Activated CD4-positive, alpha-beta T cell treated with anti-CD3 and anti-CD28 coated beads, Interleukin-2, amount 50 U/mL, for 48 hours (primary cell): Measurements from ENCODE around the gene SLC7A9.
"Not testable (repeated sequence)": the region's sequence is repeated elsewhere in the genome, so short reads cannot be mapped to it uniquely, and the experiment has no call there.

Experiments
- DNase-seq, 2 experiments: peaks; one replicate each; pipeline ENCODE4 v3.0.0-alpha.2; 2020

SLC7A9 gene

DNA sequence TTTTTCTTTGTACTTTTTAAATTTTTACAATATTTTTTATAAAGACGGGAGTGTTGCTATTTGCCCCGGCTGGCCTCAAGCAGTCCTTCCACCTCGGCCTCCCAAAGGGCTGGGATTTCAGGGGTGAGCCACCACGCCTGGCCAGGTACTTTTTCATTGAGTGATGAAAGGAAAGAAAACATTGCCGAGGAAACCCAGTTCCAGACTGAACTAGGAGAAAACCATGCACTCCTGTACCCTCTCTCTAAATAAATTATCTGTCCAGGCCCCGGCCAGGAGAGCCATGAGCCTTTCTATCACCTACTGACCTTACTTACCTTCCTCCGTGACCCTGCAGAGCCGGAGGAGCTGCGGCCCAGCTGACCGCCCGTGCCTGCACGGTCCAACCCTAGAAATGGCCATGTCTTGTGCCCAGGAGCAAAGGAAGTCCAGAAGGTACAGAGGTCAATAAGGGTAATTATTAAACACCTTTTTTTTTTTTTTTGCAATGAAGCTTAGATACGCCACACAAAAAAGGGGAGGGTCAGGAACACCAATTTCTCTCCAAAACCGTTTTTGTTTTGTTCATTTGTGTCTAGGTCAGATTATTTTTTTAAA is at the start of gene SLC7A9:
SLC7A9 (minus strand) TSS at position 399 of the 597 bp plus-strand sequence. CDS start 1,233 bp downstream, outside the sequence.
- no peak for DNase-seq

DNA sequence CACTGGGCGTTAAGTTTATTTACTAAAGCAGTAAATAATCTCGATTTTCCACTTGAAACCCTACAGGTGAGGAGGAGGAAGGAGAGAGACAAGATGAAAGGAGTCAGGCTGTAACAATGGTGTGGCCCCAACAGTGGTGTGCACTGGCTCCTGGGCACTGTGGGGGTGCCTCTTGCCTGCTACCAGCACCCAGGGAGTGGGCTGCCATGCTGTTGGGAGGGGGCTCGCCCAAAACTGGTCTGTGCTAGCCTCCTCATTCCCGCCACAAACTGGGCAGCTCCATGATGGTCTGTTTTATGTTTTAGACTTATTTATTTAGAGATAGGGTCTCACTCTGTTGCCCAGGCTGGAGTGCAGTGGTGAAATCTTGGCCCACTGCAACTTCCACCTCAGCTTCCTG is 49.8 kb upstream of the SLC7A9 start:
- DNase-seq: no peak

DNA sequence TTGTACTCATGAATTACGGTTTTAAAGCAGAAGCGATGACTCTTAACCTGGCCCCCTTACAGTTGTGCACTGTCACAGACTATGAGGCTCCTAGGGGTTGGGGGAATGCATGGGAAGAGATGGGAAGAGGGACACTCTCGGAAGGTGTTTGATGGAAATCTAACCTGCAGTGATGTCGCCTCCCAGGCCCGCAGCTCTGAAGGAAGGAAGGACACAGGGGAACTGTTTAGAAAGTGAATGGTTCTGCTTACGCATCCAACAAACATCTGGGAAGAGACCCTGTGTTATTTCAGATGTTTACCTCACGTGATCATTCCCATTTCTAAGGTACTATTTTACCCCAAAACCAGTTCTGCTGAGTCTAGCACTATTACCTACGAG is 48.0 kb upstream of the SLC7A9 start:
- DNase-seq: no peak

DNA sequence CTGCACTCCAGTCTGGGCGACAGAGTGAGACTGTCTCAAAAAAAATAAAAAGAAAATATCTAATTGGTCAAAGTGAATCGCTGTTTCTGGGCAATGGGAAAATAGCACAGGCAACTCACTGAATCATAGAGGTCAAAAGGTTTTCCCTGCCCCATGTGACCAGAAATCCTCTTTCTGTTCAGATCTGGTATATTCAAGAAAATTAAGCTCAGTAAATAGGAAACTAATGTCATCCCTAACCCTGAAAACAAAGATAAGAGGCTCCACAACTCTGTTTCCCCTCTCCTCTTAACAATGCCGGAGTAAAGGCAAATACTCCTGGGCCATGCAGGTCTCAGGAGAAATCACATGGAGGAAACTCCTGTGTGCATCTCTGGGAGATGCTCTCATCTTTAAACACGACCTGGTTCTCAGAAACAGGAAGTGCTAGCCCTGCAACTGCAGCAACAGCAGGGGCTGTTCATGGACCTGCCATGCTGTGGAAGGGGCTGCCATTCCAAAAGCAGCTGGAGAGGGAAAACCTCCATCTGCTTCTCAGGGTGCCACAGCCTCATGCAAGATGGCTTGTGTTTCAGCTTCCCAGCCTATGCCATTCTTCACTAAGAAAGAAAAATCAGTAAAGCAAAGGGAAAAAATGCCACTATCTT is 47.5 kb upstream of the SLC7A9 start:
- DNase-seq: no peak

DNA sequence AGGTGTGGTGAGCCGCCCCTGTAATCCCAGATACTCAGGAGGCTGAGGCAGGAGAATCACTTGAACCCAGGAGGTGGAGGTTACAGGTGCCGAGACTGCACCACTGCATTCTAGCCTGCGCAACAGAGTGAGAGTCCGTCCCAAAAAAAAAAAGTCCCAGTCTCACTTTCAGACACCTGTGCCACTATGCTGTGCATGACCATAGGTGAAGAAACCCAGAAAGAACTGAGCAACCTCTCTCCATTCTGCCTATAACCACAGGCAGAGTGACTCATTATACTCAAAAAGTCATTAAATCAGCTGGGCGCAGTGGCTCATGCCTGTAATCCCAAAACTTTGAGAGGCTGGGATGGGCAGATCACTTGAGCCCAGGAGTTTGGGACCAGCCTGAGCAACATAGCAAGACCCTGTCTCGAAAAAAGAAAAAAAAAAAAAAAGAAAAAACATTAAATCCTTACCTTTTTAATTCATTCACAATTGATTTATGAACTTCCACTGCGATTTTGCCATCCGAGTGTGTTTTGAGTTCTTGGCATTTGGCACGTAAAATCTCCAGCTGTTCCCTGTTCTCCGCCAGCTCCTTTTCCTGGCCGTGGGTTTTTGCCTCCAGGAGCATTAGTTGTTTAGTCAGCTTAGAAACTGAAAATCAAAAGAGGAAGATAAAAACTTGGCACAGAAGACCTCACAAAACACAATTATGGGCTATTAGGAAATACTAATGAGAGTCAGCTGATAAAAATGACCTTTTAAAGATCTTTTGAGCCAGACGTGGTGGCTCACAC is 45.5 kb upstream of the SLC7A9 start:
- DNase-seq: no peak

DNA sequence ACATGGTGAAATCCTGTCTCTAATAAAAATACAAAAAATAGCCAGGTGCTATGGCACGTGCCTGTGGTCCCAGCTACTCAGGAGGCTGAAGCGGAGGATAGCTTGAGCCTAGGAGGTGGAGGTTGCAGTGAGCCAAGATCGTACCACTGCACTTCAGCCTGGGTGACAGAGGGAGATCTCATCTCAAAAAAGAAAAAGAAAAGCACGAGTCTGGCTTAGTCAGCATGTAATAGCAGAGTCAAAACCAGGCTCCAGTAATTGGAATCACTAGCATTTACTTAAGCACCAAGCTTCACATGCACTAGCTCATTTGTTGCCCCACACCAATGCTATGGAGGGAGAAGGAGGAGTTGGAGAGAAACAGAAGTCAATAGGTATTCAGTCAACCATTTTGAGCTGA is 41.9 kb upstream of the SLC7A9 start:
- DNase-seq: no peak

DNA sequence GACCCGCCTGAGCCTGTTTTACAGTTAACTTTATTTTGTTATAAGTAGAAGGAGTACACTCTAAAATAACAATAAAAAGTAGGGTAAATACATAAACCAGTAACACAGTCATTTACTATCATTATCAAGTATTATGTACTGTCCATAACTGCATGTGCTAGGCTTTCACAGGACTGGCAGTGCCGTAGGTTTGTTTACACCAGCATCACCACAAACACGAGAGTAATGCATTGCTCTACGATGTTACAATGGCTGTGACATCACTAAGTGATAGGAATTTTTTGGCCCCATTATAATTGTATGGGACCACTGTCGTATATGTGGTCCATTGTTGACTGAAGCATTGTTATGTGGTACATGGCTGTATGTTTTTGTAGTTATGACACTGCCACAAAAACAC is 41.3 kb upstream of the SLC7A9 start:
- no peak for DNase-seq

DNA sequence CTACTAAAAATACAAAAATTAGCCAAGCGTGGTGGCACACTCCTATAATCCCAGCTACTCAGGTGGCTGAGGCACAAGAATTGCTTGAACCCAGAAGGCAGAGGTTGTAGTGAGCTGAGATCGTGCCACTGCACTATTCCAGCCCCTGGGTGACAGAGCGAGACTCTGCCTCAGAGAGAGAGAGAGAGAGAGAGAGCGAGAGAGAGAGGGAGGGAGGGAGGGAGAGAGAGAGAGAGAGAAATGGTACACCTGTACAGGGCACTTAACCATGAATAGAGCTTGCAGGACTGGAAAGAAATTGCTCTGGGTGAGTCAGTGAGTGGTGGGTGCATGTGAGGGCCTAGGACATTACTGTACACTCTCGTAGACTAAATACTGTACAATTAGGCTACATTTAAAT is 40.5 kb upstream of the SLC7A9 start:
- no peak for DNase-seq

DNA sequence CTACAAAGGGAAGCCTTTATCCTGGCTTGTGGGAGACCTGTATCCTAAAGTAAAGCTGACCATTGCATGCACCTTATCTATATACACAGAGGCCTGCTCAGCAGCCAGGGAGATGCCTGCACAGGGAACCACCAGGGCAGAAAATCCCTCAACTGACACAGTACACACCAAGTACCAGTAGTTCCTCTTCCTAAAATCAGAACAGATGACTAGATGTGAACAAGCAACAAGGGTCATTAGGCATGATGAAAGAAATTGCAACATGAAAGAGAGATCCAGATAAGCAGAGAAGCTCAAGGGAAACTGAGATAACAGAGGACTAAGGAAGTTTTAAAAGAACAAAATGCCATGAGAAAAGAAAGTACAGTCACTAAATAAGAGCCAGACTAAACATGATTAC is 39.7 kb upstream of the SLC7A9 start:
- no peak for DNase-seq

DNA sequence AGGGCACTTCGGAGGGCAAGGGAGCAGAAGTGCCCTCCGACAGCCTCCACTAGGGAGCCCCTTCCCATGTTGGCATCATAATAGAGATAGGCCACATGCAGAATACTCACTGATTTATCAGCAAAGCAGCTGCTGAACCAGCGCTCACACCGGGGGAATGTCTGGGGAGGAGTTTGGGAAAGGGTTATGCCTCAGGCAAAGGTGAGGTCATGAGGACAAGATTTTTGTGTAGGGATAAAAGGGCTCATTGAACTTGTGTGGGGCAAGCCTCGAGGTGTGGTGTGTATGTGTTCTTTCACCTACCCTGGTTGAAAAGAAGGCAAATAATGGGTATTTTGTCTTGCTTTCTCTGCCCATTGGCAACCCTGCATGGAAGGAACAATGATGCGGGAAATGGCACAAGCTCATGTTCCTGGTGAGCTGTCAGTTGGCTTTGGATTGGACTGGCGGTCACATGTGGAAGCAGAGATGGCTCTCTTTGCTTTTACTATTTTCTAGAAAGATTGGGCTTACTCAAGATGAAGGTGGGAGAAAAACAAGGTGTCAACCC is 39.1 kb upstream of the SLC7A9 start:
- DNase-seq: no peak

DNA sequence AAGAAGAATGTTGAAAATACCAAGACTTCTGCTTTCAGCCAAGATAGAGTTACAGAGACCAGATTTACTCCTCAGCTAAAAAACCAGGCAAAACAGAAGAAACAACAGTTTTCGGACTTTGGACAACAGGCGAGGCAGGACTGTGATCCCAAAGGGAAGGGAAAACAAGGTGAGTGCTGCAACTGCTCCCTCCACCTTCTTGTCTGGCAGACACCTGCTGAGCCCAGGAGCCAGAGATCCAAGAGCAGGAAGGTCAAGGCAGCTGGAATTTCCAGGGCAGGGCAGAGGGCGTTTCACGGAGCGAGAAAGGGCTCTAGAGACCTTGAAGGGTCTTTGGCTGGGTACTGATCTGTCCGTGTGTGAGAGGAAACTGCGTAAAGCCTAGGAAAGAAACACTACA is 32.9 kb upstream of the SLC7A9 start:
- no peak for DNase-seq

DNA sequence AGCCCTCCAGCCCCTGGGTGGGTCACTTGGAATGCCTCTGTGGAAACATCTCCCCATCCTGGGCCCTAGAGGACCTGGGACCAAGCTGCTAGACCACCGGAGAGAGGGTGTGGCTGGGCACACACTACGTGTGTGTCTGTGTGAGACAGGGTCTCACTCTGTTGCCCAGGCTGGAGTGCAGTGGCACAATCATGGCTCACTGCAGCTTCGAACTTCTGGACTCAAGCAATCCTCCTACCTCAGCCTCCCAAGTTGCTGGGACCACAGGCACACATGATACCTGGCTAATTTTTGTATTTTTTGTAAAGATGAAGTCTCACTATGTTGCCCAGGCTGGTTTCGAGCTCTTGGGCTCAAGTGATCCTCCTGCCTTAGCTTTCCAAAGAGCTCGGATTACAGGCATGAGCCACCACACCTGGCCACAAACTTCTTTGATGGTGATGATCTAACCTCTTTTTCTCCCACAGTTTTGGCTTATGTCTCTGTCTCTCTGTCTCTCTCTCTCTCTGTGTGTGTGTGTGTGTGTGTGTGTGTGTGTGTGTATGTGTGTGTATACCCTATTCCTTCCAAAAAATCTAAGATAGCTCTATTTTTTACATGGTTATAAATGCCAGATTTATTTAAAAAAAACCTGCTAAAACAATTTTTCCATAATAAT is 32.1 kb upstream of the SLC7A9 start:
- no peak for DNase-seq

DNA sequence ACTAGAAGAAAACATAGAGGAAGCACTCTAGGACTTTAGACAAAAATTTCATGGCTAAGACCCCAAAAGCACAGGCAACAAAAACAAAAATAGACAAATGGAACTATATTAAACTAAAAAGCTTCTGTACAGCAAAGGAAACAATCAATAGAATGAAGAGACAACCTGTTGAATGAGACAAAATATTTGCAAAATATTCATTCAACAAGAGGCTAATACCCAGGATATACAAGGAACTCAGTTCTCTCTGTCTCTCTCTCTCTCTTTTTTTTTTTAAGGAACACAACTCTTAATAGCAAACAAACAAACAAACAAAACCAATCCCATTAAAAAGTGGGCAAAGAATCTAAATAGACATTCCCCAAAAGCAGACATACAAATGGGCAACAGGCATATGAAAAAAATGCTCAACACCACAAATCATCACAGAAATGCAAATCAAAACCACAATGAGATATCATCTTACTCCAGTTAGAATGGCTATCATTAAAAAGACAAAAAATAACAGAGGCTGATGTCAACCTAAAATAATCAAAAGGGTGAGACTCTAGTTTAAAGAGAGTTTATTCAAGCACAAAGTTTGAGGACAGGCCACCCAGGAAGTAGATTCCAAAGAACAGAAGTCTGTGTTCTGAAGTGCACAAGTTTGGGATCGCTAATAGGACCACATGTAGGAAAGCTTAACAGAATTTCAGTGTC is 27.1 kb upstream of the SLC7A9 start:
- DNase-seq: no peak

DNA sequence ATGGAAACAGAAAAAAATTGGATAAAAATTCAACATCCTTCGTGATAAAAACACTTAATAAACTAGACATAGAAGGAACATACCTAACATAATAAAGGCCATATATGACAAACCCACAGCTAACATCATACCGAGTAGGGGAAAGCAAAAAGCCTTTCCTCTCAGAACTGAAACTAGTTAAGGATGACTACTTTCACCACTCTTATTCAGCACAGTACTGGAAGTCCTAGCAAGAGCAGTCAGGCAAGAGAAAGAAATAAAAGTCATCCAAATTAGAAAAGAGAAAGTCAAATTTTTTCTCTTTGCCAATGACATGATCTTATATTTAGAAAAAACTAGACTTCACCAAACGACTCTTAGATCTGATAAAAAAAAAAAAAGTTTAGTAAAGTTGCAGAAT is 25.8 kb upstream of the SLC7A9 start:
- DNase-seq: no peak

DNA sequence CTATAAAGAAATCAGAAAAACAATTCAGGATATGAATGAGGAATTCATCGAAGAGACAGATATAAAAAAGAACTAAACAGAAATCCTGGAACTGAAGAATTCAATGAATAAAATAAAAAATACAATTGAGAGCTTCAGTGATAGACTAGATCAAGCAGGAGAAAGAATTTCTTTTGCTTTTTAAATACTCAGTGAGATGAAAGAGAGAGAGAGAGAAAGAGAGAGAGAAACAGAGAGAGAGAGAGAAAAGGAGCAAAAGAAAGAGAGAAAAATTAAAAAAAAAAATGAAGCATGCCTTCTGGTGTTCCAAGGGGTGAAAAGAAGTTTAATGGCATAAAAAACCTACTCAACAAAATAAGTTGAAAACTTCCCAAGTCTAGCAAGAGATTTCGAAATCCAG is 22.0 kb upstream of the SLC7A9 start:
- DNase-seq: no peak

DNA sequence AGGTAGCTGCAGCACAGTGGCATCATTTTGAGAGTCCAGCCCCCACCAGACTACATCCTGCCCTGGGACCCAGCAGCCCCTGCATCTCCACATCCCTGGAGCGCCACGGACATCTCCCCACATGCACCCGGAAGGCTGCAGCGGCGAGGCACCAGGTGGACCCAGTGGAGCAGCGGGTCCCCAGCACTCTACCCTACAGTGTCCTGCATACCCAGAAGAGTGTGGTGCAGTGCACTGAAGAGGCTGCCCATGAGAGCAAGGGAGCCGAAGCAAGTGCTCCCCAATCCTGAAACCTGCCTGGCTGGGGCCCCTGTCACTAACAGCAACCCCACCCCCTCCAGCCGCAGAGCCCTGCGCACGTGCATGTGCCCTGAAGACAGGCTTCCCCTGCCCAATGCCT is 21.3 kb upstream of the SLC7A9 start:
- DNase-seq: no peak

DNA sequence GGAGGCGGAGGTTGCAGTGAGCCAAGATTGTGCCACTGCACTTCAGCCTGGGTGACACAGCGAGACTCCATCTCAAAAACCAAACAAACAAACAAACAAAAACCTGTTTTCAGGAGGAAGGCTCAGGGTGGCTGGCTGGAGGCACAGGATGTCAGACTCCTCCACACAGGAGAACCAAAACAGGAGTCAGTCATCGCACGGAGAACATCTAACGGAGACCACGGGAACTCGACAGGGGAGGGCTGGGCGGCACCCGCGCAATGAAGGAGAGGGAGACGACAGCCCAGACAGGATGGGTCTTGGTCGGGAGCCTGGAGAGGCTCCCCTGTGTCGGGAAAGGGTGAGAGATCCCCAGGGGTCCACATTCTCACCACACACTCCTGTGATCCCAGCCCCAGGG is 20.8 kb upstream of the SLC7A9 start:
- DNase-seq: no peak

DNA sequence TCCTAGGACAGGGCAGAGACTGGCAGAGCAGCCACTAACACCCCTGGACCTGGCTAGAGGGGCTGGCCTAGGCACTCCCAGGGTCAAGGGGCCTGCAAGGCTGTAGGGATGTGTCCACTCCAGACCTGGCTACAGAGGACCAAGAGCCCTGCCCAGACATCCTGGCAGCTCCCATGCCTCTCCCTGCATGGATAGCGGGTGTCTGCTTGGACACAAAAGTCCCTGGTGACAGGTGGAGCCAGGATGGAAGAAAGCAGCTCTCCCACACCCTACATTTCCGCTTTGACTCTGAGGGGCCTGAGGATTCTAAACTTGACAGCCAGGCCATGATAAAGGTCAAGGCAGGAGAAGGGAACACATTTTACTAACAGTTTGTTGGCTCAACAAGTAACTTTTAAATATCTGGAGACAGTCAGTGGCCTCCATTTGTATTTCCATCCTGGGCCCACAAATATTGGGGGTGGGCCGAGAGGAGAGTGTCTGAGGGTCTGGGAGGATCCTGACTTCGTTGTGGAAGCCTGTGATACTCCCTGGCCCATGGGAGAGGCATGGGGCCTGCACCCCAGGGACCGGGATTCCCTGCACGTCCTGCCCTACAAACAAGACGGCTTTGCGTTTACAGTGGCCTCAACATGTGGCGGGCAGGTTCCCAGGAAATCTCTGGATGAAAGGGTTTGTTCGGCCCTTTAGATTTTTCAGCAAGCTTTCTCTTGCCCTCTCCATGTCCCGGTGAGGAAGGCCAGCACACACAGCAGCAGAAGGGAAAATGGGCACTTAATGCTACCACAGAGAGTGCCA is 19.8 kb upstream of the SLC7A9 start:
- DNase-seq: no peak

DNA sequence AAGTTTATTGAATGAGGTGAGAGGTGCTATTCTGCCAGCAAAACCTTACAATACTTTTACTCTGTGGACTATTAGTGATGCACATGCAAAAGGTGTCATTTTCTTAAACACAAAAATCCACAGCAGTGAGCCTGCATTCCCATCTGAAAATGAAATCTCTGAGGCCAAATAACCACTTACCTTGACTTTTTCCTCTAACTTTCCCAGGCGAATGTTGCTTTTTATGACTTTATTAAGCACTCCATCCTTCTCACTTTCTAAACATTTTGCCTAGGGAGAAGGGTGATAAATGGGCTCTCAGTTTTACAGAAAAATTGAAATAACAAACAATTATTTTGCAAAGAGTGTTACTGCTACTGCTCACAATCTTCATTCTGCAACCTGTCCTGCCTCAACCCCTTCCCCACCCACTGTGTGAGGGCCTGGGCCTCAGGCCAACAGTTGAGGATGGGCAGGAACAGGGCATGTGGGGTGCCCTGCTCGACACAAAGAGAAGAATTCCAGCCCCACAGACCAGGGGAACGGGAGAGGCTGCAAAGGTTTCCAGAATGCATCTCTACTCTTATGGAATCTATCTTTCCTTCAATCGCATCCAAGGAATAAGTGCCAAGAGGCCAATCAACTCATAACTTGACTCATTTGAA is 18.1 kb upstream of the SLC7A9 start:
- DNase-seq: no peak

DNA sequence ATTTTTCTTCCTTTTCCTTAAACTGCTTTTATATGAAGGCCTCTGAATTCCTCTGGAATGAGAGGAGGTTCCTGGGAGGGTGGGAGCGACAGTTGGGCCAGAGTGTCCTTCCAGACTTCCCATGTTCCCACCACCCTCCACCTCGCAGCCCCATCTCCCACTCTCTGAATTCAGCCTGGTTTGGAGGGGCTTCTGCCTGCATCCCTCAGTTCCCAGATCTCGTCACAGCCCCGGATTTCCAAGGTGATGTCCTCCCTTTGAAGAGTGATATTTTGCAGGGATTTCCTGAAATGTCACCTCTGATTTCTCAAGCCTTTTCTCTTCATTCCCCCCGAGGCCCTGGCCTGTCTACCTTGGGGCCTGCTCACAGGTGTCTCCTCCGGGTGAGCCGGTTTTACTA is 16.7 kb upstream of the SLC7A9 start:
- DNase-seq: no peak

DNA sequence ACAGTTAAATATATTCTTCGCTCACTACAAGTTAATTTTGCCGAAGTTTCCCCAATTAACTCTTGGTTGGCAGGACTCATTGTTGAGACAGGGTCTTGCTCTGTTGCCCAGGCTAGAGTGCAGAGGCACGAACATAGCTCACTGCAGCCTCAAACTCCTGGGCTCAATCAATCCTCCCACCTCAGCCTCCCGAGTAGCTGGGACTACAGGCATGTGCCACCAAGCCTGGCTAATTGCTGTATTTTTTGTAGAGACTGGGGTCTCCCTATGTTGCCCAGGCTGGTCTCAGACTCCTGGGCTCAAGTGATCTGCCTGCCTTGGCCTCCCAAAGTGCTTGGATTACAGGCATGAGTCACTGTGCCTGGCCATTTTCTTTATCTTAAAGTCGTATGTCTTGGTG is 15.7 kb upstream of the SLC7A9 start:
- not testable (repeated sequence) for DNase-seq

DNA sequence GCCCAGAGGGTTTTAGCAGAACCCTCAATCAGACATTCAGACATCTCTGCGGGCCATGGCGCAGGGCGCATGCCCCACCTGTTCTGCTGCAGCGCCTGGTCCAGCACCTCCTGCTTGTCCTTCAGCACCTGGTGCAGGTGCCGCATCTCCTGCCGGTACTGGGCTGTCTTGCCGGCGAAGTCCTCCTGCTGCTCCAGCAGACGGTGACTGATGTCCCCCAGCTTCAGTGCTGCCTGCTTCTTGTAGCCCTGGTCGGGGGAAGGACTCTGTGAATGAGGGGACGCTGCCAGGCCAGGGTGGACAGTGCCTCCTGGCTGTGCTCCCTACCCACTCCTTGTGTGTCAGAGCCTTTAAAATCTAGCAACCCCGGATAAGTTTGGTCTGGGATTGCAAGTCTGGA is 12.2 kb upstream of the SLC7A9 start:
- no peak for DNase-seq
